Stimulated activated naive CD8-positive, alpha-beta T cell treated with anti-CD3 and anti-CD28 coated beads, Interleukin-15, Interleukin-2, amounts not matched to agents 100 U/mL and 50 U/mL, for 24 hours (primary cell): ENCODE results near the gene DGKE.

ENCODE experiments used
- ATAC-seq: fragments of 150-1000 bp; cut with Tn5 transposase; one replicate; pipeline ENCODE4 v1.10.0; 2021
- DNase-seq: peaks from one replicate; pipeline ENCODE4 v3.0.0; 2021

Gene DGKE

DNA sequence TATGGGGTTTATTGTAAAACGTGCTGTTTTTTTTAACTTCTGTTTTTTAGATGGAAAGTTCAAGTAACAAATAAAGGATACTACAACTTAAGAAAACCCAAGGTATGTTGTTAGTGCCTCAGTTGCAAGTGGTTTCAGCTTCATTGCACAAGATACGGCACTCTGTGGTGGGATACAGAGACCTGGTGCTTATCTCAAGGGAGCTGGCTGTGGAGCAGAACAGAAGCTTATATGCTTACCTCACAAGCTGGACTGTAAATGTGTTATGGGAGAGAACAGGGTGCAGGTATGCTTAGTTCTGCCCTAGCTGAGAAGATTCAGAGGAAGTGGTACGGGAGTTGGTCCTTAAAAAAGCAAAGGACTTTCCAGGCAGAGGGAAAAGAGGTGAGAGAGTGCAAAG, 15.2 kb downstream of the DGKE start:
- DNase-seq (no peak), ATAC-seq (no peak)

DNA sequence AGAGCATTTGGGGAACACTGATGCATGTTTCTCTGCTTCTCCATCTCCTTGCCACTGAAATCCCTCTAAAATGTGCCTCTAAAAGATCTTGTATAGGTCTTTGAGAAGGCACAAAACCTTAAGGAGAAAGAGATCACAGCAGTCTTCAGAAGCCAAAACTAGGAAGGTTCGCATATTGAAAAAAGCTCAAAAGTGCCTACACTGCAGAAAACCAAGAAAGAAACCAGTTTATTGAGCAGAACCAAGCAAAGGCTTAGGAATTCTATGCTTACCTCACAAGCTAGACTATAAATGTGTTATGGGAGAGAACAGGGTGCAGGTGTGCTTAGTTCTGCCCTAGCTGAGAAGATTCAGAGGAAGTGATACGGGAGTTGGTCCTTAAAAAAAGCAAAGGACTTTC, 16.6 kb downstream of the DGKE start:
- no peak for ATAC-seq
- DNase-seq: no peak

DNA sequence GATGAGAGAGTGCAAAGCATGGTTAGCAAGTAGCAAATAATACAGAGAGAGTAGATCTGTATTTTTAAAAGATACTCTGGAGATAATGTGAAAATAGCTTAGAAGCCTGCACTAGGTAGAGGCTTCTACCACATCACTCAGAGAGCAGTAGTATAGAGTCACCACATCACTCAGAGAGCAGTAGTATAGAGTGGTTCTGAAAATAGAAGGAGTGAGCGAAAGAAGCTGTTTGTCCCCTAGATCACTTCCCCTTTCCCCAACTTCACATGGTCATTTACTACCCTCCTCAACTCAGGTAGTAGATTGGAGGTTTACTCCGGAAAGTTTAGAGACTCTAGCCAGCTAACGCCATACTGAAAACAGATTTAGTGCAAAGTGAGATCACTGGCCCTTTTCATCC, 17.1 kb downstream of the DGKE start:
- no peak for ATAC-seq

DNA sequence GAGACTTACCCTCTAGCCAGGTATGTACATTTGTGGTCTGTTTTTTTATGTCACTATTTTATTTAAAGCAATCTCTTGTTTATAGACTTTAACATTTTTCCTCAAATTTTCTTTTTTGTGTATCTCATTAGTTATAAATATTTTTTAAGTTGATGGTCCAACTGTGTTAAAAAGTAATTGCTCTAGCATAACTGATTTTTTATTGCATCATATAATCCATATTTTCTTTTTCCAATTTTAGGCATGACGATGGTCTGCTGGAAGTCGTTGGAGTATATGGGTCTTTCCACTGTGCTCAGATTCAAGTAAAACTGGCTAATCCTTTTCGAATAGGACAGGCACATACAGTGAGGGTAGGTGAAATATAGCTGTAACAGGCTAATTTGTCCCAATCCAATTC, 27.9 kb downstream of the DGKE start:
- DNase-seq: no peak
- no peak for ATAC-seq

More for the DNA sequence above, 17.1 kb downstream of the DGKE start:
- DNase-seq: no peak

DNA sequence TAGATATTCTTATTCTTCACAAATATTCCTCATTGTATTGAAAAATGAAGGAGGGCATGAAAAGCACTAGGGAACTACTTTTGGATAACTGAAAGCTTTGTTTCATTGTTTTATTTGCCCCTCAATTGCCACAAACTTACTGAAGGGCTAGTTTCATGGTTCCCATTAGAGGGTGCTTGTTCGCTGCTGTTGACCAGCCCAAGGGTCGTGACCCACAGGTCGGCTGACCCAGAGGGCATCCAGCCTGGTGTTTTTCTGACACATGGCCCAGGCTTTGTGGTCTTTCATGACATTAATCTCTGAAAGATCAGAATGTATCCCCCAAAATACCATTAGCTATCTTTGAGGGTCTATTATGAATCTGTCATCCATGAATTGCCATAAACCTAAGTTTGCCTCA, 30.0 kb downstream of the DGKE start:
- no peak for DNase-seq
- no peak for ATAC-seq

DNA sequence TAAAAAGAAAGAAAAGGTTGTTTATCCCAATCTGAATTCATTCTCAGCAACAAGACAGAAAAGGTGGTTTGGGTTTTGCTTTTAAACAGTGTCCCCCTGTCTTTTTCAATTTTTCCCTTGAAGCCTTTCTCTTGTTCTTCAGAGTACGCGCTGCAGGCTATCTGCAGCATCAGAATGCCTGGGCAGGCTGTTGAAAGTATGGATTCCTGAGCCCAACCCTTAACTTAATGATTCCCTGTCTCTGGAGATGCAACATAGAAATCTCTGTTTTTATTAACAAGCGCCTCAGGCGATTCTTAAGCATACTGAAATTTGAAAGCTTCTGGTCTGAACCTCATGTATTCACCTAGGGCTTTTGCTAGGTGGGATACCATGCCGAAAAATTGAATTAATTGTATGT, 32.1 kb downstream of the DGKE start:
- no peak for ATAC-seq

DNA sequence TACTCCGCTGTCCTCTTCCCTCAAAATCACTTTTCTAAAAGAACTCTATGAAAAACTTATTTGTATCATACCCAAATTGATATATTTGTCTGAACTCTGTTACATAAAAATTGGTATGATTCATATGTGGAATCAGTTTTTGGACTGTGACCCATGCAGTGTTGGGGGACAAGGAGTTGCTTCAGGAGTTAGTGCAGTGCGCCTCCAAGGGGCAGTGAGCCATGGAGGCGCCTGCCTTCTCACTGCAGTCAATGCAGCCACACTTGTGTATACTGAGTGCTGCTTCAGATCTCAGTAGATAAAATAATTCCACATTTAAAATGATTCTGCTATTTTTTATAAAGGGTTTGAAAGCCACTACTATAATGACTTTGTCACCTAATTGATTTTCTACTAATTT, 32.5 kb downstream of the DGKE start:
- DNase-seq (no peak), ATAC-seq (no peak)

More for the DNA sequence above, 32.1 kb downstream of the DGKE start:
- DNase-seq: no peak

DNA sequence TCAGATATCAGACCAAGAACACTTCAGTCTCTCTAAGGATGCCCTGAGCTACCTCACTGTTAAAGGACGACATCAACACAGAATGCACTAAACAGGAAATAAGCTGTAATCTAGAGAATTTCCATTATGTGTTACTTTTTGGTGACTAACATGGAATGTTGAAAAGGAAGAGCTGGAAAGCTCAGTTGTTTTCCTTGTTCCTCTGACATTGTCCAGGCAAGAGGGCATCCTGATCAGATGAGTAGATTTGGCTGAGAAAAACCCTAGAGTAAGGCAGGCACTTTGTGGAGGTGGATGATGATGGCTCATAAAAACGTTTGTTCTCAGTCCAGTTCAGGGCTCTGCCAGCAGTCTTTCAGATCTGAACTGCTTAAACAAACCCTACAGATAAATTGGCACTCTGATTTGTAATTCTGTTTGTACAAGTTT, 34.0 kb downstream of the DGKE start:
- DNase-seq (no peak), ATAC-seq (no peak)

DNA sequence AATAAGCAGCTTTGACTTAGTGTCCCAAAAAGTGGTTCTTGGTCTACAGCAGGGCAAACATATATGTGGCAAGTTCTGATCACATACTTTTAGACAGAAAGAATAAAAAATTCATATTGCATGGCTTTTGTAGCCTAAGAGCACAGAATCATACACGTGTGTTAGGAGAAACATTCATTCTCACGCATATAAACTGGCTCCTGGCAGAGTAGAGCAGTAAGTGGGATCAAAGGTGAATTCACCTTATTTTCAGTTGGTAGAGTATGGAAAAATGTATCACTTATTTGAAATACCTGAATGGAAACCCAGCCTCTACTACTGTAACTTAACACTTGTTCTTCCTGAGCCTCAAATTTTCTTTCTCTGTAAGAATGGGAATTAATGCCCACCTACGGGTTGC, 34.8 kb downstream of the DGKE start:
- ATAC-seq: no peak
- DNase-seq: no peak

DNA sequence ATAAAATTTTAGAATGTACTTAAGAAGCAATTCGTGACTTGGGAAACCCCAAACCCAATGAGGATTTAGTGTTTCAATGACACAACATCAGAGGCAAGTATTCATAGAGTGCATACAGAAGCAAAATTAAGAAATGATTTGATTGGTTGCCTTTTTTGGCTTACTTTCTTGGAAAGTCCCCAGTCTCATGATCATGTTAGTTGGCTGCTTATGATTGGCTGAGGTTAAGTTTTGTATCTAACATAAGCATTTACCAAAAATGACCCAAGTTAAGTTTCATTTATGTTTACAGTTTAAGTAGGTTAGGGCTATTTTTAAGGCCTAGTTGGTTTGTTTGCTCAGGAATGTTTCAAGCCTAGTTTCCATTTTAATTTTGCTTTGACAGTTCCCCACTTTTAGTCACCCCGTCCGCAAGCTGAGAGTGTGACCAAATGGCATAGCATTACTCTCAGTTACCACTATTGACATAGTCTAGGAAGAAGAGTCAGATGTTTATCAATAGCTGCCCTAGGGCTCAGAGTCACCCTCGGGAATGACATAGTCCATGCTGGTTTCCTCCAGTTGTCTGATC, 36.2 kb downstream of the DGKE start:
- ATAC-seq: no peak
- DNase-seq: no peak

DNA sequence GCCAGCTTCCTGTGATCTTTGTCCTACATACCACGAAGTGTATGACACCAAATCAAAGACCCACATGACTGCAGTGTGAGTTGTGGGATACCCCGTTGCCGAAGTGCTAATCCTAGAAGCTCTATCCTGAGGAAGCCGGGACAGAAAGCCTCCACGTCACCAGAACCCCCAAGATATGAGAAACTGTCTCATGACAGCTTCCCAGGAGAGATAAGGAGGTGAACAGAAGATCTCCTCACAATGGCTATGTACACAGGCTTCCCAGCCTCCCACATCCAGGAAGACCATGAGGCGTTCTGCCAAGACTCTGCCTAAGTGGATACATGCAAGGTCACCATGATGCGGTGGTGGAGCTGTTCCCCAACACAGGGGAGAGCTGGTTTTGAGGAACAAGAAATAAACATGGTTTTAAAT, 42.8 kb downstream of the DGKE start:
- DNase-seq (no peak), ATAC-seq (no peak)

DNA sequence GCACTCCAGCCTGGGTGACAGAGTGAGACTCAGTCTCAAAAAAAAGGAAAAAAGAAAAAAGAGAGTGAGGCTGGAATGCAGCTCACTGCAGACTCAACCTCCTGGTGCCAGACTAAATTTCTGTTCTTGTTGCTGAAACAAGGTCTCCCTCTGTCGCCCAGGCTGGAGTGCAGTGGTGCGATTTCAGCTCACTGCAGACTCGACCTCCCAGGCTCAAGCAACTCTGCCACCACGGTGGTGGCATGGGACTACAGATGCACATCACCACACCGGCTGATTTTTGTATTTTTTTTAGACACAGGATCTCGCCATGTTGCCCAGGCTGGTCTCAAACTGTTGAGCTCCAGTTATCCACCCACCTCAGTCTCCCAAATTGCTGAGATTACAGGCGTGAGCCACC, 45.3 kb downstream of the DGKE start:
- ATAC-seq: no peak

DNA sequence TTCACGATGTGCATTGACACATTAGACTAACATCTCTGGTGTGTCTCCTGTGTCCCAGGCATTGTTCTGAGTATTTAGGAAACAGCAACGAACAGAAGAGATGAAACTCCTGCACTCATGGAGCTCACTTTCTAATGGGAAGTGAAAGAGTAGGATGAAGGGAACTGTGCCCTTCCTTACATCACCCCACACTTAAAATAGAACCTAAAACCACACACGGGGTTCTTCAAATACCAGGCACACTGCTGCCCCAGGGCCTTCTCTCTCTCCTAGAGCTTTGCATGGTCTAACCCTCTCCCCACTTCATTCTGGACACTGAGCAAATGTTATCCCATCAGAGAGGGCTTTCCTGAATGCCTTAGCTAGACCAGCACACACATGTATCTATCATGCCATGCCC, 46.2 kb downstream of the DGKE start:
- DNase-seq (no peak), ATAC-seq (no peak)

More for the DNA sequence above, 45.3 kb downstream of the DGKE start:
- DNase-seq: no peak

DNA sequence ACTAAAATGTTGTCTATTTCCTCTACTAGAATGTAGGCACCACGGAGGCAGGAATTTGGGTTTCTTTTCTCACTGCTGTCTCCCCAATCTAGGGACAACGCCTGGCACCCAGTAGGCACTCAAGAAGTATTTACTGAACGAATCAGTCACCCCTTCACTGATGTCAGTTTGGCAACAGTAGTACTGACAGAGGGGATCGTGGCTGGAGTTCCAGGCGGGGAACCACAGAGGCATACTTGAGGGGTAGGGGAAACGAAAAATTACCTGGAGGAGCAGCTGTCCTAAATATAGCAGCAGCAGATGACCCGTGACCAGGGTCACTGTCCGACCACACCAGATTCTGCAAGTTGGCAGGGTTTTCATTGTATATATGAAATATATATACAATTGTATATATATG, 46.6 kb downstream of the DGKE start:
- DNase-seq (no peak), ATAC-seq (no peak)

DNA sequence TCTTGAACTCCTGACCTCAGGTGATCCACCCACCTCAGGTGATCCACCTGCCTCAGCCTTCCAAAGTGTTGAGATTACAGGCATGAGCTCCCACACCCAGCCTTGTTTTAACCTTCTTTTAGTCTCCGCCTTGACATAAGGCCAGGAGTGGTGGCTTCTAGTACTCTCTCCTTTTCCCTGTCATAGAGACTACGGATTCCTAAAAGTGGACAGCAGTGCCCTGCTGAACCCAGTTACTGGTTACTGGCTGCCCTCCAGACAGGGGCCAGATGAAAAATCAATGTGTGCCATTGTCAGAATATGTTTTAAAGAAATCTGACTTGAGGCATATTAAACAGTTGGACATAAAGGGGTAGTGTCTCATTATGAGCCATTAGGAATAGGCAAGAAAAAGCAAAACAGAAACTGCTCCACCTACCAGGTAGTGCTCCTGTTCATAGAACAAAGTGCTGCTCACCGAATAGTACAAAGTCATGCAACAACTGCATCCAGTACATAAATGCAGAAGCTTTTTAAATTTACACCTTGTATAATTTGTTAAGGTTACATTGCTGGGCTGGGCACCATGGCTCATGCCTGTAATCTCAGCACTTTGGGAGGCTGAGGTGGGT, 47.8 kb downstream of the DGKE start:
- ATAC-seq (no peak), DNase-seq (no peak)

DNA sequence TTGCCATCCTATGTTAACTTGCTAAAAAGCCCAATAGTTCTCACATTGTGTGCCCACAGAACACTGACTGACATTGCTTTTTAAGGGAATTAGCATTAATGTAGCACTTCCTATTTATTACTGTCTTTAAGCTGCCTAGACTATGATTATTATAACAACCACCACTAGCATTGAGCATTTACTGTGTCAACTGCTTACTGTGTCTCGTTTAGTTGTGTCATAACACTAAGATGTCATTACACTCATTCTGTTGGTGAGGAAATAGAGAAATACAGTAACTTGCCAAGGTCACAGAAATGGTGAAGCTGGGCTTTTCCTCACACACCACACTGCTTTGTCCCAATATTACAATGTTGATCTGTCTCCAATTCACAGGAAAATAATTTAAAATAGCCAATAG, 49.7 kb downstream of the DGKE start:
- ATAC-seq: no peak
- no peak for DNase-seq

DNA sequence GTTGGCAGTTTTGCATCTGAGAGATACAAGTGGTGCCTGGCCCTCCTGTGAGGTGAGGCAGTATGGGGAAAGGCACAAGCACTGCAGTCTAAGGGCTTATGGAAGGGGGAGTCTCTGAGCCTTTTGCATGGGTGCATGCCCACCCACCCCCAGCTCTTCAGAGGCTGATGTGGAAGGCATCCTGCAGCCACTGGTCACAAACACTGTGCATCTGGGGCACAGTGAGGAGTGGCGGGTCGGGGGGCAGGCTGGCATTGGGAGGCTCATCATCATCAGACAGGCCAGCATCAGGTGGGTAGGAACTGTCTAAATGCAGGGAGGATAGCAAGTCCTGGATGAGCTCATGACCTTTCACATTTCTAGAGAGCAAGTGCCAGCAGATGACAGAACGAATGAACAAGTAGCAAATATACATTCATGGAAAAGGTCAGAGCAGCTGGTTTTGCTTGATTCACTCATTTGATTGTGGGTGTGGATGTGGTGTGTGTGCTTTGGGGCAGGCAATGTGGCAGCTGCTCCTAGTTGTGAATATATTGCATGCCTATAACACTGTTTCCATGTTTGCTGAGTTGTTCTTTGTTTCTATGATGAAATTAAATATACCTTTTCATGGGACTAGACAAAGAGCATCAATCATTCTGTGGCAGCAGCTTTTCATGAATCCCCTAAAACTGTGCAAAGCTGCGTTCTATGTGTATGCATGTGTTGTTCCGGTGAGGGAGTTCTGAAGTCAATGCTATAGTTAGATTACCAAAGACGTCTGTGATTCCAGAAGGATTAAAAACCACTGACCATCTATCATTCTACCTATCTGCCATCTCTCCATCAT, 50.7 kb downstream of the DGKE start:
- DNase-seq (no peak), ATAC-seq (peak; percentile 66)

DNA sequence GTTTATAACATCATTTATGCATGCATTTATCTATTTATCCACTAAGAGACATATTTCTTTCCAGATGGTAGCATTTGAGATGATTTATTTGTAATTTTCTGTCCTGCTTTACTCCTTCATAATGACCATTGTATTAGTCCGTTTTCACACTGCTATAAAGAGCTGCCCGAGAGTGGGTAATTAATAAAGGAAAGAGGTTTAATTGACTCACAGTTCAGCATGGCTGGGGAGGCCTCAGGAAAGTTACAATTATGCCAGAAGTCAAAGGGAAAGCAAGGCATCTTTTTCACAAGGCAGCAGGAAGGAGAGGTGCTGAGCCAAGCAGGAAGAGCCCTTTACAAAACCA, 51.3 kb downstream of the DGKE start:
- ATAC-seq: no peak

DNA sequence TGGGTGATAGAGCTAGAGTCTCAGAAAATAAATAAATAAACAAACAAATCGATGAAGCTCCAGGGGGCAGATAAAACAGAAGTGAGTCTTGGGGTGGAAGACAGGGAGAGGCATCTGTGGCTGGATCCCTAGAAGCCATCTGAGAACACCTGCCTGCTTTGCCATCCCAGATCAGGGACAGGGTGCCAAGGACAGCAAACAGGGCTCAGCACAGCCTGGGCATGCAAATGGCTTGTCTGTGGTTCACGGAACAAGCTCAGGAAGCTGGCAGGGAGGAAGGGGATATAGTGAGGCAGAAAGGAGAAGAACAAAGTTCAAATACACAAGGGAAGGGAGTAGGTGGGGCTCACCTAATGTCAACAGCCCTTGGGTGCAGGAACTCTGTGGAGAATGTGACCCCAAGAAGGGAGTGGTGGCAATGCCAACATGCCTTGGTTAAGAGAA, 52.4 kb downstream of the DGKE start:
- DNase-seq: no peak
- ATAC-seq: no peak

More for the DNA sequence above, 51.3 kb downstream of the DGKE start:
- DNase-seq: no peak

DNA sequence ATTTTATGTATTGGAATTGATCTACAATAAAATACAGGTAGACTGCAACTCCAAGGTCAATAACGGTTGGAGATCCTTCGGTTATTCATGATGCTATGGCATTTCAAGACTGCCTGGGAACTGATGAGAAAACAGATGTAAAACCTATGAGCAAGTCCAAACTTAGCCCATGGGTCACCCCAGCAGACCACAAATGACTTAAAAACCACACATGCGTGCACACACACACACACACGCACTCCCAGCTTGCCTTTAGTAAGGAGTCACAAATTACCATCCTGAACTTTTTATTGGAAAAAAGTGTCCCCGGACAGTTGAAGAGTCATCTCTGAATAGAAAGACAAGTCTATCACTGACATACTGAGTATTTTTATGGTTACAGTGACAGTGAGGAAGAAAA, 53.2 kb downstream of the DGKE start:
- ATAC-seq (no peak), DNase-seq (no peak)

DNA sequence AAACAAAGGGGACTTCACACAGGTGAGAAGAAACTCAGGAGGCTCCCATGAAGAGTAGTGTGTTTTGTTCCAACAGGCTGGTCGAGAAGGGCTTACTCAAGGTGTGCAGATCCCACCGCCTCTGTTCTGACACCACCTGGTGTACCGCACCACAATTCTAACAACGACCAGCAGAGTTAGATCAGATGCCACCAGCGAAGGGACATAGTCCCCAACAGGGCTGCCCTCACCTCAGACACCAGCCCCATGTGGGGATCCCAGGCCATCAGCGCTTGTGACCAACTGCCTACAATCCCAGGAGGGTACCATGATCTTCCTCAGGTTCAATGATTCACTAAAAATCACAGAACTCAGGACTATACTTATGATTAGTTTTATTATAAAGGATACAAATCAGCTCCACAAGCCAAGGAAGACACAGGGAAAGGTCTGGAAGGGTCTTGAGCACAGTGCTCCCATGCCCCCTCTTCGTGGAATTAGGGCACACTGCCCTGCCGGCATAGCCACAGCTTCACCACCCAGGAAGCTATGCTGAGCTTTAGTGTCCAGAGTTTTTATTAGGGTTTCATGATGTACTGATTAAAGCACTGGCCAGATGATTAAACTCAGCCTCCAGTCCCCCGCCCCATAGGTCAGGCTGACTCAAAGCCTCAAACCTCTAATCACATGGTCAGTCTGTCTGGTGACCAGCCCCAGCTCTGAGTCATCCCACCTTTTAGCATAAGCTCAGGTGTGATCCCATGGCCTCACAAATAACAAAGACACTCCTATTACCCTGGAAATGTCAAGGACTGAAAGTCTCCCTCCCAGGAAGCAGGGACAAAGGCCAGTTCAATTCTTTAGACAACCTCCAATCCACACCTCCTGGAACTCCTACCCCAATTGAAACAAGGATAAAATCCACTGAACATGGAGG, 53.9 kb downstream of the DGKE start:
- ATAC-seq (no peak), DNase-seq (no peak)

DNA sequence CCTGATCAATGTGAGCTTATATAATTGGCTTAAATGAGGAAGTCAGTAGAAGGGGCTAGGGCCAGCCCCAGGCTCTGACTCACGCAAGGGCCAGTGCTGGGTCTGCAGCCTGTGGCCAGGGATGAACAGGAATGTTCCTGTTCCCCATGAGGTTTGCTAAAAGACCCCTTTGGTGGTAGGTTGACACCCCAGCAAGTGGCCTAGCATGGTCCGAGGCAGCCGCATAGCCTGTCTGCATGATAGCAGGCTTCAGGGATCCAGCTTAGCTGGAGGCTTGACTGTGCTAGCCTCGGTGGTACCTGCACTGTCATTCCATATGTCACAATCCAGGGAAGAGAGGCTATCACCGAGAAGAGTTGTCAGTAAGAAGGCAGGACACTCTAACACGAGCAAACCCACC, 56.4 kb downstream of the DGKE start:
- DNase-seq (no peak), ATAC-seq (no peak)
